ENCODE results near the gene TPT1.

TPT1 gene

DNA sequence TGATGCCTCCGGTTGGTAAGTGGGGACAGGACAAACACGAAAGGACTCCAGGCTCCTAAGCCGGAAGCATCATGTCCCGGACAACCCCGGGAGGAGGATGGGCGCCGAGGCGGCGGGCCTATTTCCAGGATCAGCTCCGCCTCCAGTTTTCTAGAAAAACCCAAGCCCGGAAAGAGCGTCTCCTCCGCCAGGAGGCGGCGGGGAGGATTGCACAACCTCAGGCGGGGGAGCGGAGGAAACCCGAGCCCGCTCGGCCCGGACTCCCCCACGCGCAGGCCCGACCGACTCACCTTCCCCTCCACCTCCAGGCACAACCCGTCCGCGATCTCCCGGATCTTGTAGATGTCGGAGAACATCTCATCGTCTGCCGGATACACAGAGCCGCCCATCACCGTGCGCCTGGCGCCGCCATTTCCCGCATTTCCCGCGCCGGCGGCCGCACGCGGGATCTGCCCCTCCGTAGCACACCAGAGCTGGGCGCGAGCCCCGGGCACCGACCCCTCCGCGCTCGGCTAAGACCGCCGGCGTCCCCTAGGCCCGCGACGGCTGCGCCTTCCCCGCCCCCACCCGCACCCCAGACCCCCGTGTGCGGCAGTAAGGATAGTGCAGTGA lies 455 bp downstream of the TPT1 start (continued):
- no peak; the same call in 1 of the 2 replicates for TF ChIP-seq PRDM4 (tag by site-specific recombination; IDR thresholded peaks at IDR 0.05)
- TF ChIP-seq, protein P1, sequence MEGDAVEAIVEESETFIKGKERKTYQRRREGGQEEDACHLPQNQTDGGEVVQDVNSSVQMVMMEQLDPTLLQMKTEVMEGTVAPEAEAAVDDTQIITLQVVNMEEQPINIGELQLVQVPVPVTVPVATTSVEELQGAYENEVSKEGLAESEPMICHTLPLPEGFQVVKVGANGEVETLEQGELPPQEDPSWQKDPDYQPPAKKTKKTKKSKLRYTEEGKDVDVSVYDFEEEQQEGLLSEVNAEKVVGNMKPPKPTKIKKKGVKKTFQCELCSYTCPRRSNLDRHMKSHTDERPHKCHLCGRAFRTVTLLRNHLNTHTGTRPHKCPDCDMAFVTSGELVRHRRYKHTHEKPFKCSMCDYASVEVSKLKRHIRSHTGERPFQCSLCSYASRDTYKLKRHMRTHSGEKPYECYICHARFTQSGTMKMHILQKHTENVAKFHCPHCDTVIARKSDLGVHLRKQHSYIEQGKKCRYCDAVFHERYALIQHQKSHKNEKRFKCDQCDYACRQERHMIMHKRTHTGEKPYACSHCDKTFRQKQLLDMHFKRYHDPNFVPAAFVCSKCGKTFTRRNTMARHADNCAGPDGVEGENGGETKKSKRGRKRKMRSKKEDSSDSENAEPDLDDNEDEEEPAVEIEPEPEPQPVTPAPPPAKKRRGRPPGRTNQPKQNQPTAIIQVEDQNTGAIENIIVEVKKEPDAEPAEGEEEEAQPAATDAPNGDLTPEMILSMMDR (tag by site-specific recombination; IDR thresholded peaks at IDR 0.05), result no peak
- TF ChIP-seq ZFP3 (tag by site-specific recombination; IDR thresholded peaks at IDR 0.05; ENCODE audit: low read depth), result no peak
- no peak for TF ChIP-seq MYNN (tag by site-specific recombination; IDR thresholded peaks at IDR 0.05; ENCODE audit: borderline replicate concordance)
- no peak for TF ChIP-seq ZNF549 (tag by site-specific recombination; IDR thresholded peaks at IDR 0.05)
- no peak for TF ChIP-seq ZNF133 (tag by site-specific recombination; IDR thresholded peaks at IDR 0.05)
- TF ChIP-seq BCL11B (tag by site-specific recombination; IDR thresholded peaks at IDR 0.05; ENCODE audit: low read depth), result no peak
- no peak for TF ChIP-seq TCF7L2 (IDR thresholded peaks at IDR 0.05; ENCODE audit: borderline replicate concordance, low read depth, low read length)
- peak; percentile 87 for TF ChIP-seq EGR2 (tag by site-specific recombination; IDR thresholded peaks at IDR 0.05; ENCODE audit: low read depth)
- TF ChIP-seq, protein P2, sequence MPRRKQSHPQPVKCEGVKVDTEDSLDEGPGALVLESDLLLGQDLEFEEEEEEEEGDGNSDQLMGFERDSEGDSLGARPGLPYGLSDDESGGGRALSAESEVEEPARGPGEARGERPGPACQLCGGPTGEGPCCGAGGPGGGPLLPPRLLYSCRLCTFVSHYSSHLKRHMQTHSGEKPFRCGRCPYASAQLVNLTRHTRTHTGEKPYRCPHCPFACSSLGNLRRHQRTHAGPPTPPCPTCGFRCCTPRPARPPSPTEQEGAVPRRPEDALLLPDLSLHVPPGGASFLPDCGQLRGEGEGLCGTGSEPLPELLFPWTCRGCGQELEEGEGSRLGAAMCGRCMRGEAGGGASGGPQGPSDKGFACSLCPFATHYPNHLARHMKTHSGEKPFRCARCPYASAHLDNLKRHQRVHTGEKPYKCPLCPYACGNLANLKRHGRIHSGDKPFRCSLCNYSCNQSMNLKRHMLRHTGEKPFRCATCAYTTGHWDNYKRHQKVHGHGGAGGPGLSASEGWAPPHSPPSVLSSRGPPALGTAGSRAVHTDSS (tag by site-specific recombination; IDR thresholded peaks at IDR 0.05), result no peak
- peak; percentile 89 for TF ChIP-seq YY1 (tag by site-specific recombination; IDR thresholded peaks at IDR 0.05)
- TF ChIP-seq ZNF785 (tag by site-specific recombination; IDR thresholded peaks at IDR 0.05), result no peak
- peak; percentile 89 for TF ChIP-seq SP2 (tag by site-specific recombination; IDR thresholded peaks at IDR 0.05)
- no peak for TF ChIP-seq ZNF266 (tag by site-specific recombination; IDR thresholded peaks at IDR 0.05; ENCODE audit: low read depth)
- TF ChIP-seq PATZ1 (tag by site-specific recombination; IDR thresholded peaks at IDR 0.05), result no peak; the same call in 1 of the 2 replicates
- TF ChIP-seq ZFHX2 (tag by site-specific recombination; conservative IDR thresholded peaks at IDR 0.05), result peak; percentile 84
- no peak for TF ChIP-seq ZNF747 (tag by site-specific recombination; IDR thresholded peaks at IDR 0.05)
- peak; percentile 21; the same call in 1 of the 2 replicates for TF ChIP-seq INSM2 (tag by site-specific recombination; IDR thresholded peaks at IDR 0.05)
- no peak for TF ChIP-seq BCL11A (tag by site-specific recombination; IDR thresholded peaks at IDR 0.05; ENCODE audit: low read depth)
- TF ChIP-seq PBX3 (CRISPR knock-in tag; IDR thresholded peaks at IDR 0.05), result no peak
- TF ChIP-seq KLF10 (tag by site-specific recombination; IDR thresholded peaks at IDR 0.05), result no peak
